ENCODE results near the gene PLAC1.

Gene PLAC1

GRCh38 chrX:134562002-134562401 lies 96.3 kb downstream of the PLAC1 start:
- H3K9me3 ChIP-seq (ENCODE audit: insufficient read depth, low read depth, low read length): no peaks in the 10 kb centered on the region
- no peak overlapping the region for H2AFZ ChIP-seq (ENCODE audit: insufficient read depth, low read length, poor library complexity)
- H3K27me3 ChIP-seq (ENCODE audit: insufficient read depth, low read length): no peaks in the 10 kb centered on the region
- no peak overlapping the region for H3K4me3 ChIP-seq (ENCODE audit: low read depth, low read length)
- H3K14ac ChIP-seq (ENCODE audit: low read length): no peak overlapping the region
- H2BK5ac ChIP-seq (ENCODE audit: low read depth, low read length, poor library complexity): no peak overlapping the region
- no peaks in the 10 kb centered on the region for H3K79me2 ChIP-seq (ENCODE audit: control insufficient read depth, insufficient read depth, low read length, poor library complexity)
- no peak overlapping the region for H3K18ac ChIP-seq (ENCODE audit: low read length)
- H2BK120ac ChIP-seq (ENCODE audit: insufficient read depth, low read length, poor library complexity): no peak overlapping the region
- H4K8ac ChIP-seq (ENCODE audit: low read depth, low read length): no peak overlapping the region
- WGBS (ENCODE audit: extremely low coverage, insufficient coverage, insufficient read length): no CpG with 5 or more reads among the region's 2 CpGs
- H3K79me1 ChIP-seq (ENCODE audit: low read length): no peaks in the 10 kb centered on the region
- no peak overlapping the region for H4K12ac ChIP-seq (ENCODE audit: low read depth, low read length)
- H3K9ac ChIP-seq (ENCODE audit: low read length): no peak overlapping the region
- H3K27ac ChIP-seq (ENCODE audit: low read depth, low read length): no peak overlapping the region
- H2BK12ac ChIP-seq (ENCODE audit: low read length): no peak overlapping the region
- no peak overlapping the region for H4K91ac ChIP-seq (ENCODE audit: low read depth, low read length)
- H3K23ac ChIP-seq (ENCODE audit: low read length): no peak overlapping the region
- no peaks in the 10 kb centered on the region for H3K36me3 ChIP-seq (ENCODE audit: control insufficient read depth in 1 of 2, insufficient read depth in 2 of 2, low read length in 2 of 2)
- no peak overlapping the region for H3K4ac ChIP-seq (ENCODE audit: low read depth, low read length)
- H3K4me2 ChIP-seq (ENCODE audit: low read length): no peak overlapping the region
- no peak for DNase-seq
- H2AK5ac ChIP-seq (ENCODE audit: low read length): no peak overlapping the region
- no peaks in the 10 kb centered on the region for H3K4me1 ChIP-seq (ENCODE audit: control insufficient read depth in 1 of 2, insufficient read depth in 2 of 2, low read length in 2 of 2)

GRCh38 chrX:134558133-134558532 lies 100.1 kb downstream of the PLAC1 start:
- Histone ChIP-seq H3K9me3 (ENCODE audit: insufficient read depth, low read depth, low read length) (no peaks in the 10 kb centered on the region), H2BK12ac (ENCODE audit: low read length) (no peak overlapping the region), H3K14ac (ENCODE audit: low read length) (no peak overlapping the region), H3K23ac (ENCODE audit: low read length) (no peak overlapping the region), H2AK5ac (ENCODE audit: low read length) (no peak overlapping the region), H3K79me2 (ENCODE audit: control insufficient read depth, insufficient read depth, low read length, poor library complexity) (no peaks in the 10 kb centered on the region), H2AFZ (ENCODE audit: insufficient read depth, low read length, poor library complexity) (no peak overlapping the region), H3K18ac (ENCODE audit: low read length) (no peak overlapping the region), H4K91ac (ENCODE audit: low read depth, low read length) (no peak overlapping the region), H3K79me1 (ENCODE audit: low read length) (no peaks in the 10 kb centered on the region), H3K36me3 (ENCODE audit: control insufficient read depth in 1 of 2, insufficient read depth in 2 of 2, low read length in 2 of 2) (no peaks in the 10 kb centered on the region), H4K12ac (ENCODE audit: low read depth, low read length) (no peak overlapping the region), H3K4me2 (ENCODE audit: low read length) (no peak overlapping the region), H3K4ac (ENCODE audit: low read depth, low read length) (no peak overlapping the region), H3K4me1 (ENCODE audit: control insufficient read depth in 1 of 2, insufficient read depth in 2 of 2, low read length in 2 of 2) (no peaks in the 10 kb centered on the region), H4K8ac (ENCODE audit: low read depth, low read length) (no peak overlapping the region), H3K27ac (ENCODE audit: low read depth, low read length) (no peak overlapping the region), H3K9ac (ENCODE audit: low read length) (no peak overlapping the region), H3K27me3 (ENCODE audit: insufficient read depth, low read length) (no peaks in the 10 kb centered on the region), H2BK120ac (ENCODE audit: insufficient read depth, low read length, poor library complexity) (no peak overlapping the region), H2BK5ac (ENCODE audit: low read depth, low read length, poor library complexity) (no peak overlapping the region), H3K4me3 (ENCODE audit: low read depth, low read length) (no peak overlapping the region)
- DNase-seq: no peak
- WGBS (ENCODE audit: extremely low coverage, insufficient coverage, insufficient read length): no CpG with 5 or more reads among the region's 4 CpGs

- Histone ChIP-seq H3K14ac (ENCODE audit: low read length) (no peak overlapping the region), H3K4me3 (ENCODE audit: low read depth, low read length) (no peak overlapping the region), H4K8ac (ENCODE audit: low read depth, low read length) (no peak overlapping the region), H3K4me2 (ENCODE audit: low read length) (no peak overlapping the region), H2BK120ac (ENCODE audit: insufficient read depth, low read length, poor library complexity) (no peak overlapping the region), H3K4me1 (ENCODE audit: control insufficient read depth in 1 of 2, insufficient read depth in 2 of 2, low read length in 2 of 2) (peaks cover 0 to 2% of the 10 kb centered on the region in 2 experiments), H3K27ac (ENCODE audit: low read depth, low read length) (no peak overlapping the region), H2AK5ac (ENCODE audit: low read length) (no peak overlapping the region), H3K23ac (ENCODE audit: low read length) (no peak overlapping the region), H3K36me3 (ENCODE audit: control insufficient read depth in 1 of 2, insufficient read depth in 2 of 2, low read length in 2 of 2) (no peaks in the 10 kb centered on the region), H2BK12ac (ENCODE audit: low read length) (no peak overlapping the region), H4K12ac (ENCODE audit: low read depth, low read length) (no peak overlapping the region), H3K79me2 (ENCODE audit: control insufficient read depth, insufficient read depth, low read length, poor library complexity) (peaks cover 1% of the 10 kb centered on the region), H2AFZ (ENCODE audit: insufficient read depth, low read length, poor library complexity) (no peak overlapping the region), H2BK5ac (ENCODE audit: low read depth, low read length, poor library complexity) (no peak overlapping the region), H3K18ac (ENCODE audit: low read length) (no peak overlapping the region), H3K9ac (ENCODE audit: low read length) (no peak overlapping the region), H3K9me3 (ENCODE audit: insufficient read depth, low read depth, low read length) (no peaks in the 10 kb centered on the region), H3K79me1 (ENCODE audit: low read length) (peaks cover 9% of the 10 kb centered on the region), H4K91ac (ENCODE audit: low read depth, low read length) (no peak overlapping the region), H3K4ac (ENCODE audit: low read depth, low read length) (no peak overlapping the region), H3K27me3 (ENCODE audit: insufficient read depth, low read length) (no peaks in the 10 kb centered on the region)
- no peak for DNase-seq
- no CpG with 5 or more reads among the region's 8 CpGs for WGBS (ENCODE audit: extremely low coverage, insufficient coverage, insufficient read length)
Measured at GRCh38 chrX:134554291-134554690, 104.0 kb downstream of the PLAC1 start.

GRCh38 chrX:134552351-134552750 lies 105.9 kb downstream of the PLAC1 start:
- Histone ChIP-seq H2BK5ac (ENCODE audit: low read depth, low read length, poor library complexity) (no peak overlapping the region), H3K79me2 (ENCODE audit: control insufficient read depth, insufficient read depth, low read length, poor library complexity) (peaks cover 3% of the 10 kb centered on the region), H3K14ac (ENCODE audit: low read length) (no peak overlapping the region), H3K4me1 (ENCODE audit: control insufficient read depth in 1 of 2, insufficient read depth in 2 of 2, low read length in 2 of 2) (peaks cover 0 to 2% of the 10 kb centered on the region in 2 experiments), H4K8ac (ENCODE audit: low read depth, low read length) (no peak overlapping the region), H3K79me1 (ENCODE audit: low read length) (peaks cover 11% of the 10 kb centered on the region), H2AK5ac (ENCODE audit: low read length) (no peak overlapping the region), H2AFZ (ENCODE audit: insufficient read depth, low read length, poor library complexity) (no peak overlapping the region), H3K4me3 (ENCODE audit: low read depth, low read length) (no peak overlapping the region), H2BK120ac (ENCODE audit: insufficient read depth, low read length, poor library complexity) (no peak overlapping the region), H4K91ac (ENCODE audit: low read depth, low read length) (no peak overlapping the region), H3K4me2 (ENCODE audit: low read length) (no peak overlapping the region), H3K36me3 (ENCODE audit: control insufficient read depth in 1 of 2, insufficient read depth in 2 of 2, low read length in 2 of 2) (no peaks in the 10 kb centered on the region), H3K27me3 (ENCODE audit: insufficient read depth, low read length) (no peaks in the 10 kb centered on the region), H2BK12ac (ENCODE audit: low read length) (no peak overlapping the region), H3K18ac (ENCODE audit: low read length) (no peak overlapping the region), H3K23ac (ENCODE audit: low read length) (no peak overlapping the region), H4K12ac (ENCODE audit: low read depth, low read length) (no peak overlapping the region), H3K4ac (ENCODE audit: low read depth, low read length) (no peak overlapping the region), H3K9me3 (ENCODE audit: insufficient read depth, low read depth, low read length) (no peaks in the 10 kb centered on the region), H3K9ac (ENCODE audit: low read length) (no peak overlapping the region), H3K27ac (ENCODE audit: low read depth, low read length) (no peak overlapping the region)
- WGBS (ENCODE audit: extremely low coverage, insufficient coverage, insufficient read length): no CpG with 5 or more reads among the region's 5 CpGs
- DNase-seq: no peak

Data from trophoblast cell (in vitro differentiated cells and primary cell).